ENCODE measurements around the gene STXBP5. TPM values are rescaled to one million over a fixed set of nuclear protein-coding genes. Genes with fewer than 3 reads are reported as not detected.

The STXBP5 gene
- total RNA-seq, 4 donors from 2014 or later, result 78.4 to 115 (median 90.7) TPM

DNA sequence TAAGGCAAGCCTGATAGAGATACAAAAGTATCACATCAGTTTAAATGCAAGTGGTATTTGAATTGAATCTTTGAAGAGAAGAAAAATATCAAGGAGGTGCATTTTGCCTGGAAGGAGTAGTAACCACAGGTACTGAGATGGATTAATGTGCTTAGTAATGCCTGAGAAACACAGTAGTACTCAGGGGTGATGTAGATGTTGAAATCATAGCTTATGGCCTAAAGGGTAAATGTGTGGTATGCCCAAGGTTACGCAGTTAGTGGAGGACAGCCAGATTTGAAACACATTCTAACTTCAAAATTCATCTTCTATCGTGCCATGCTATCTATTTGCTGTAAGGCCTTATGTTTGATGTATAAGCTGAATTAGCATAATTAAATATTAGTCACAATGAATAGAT lies 55.9 kb downstream of the STXBP5 start:
- no peak for DNase-seq
- no peaks in the 10 kb centered on the region for H3K36me3 ChIP-seq
- no peaks in the 10 kb centered on the region for H3K4me1 ChIP-seq
- no peak overlapping the region for H3K27ac ChIP-seq
- H3K27me3 ChIP-seq, result no peaks in the 10 kb centered on the region
- no peak for TF ChIP-seq POLR2A (IDR thresholded peaks at IDR 0.05)
- TF ChIP-seq, protein P1, sequence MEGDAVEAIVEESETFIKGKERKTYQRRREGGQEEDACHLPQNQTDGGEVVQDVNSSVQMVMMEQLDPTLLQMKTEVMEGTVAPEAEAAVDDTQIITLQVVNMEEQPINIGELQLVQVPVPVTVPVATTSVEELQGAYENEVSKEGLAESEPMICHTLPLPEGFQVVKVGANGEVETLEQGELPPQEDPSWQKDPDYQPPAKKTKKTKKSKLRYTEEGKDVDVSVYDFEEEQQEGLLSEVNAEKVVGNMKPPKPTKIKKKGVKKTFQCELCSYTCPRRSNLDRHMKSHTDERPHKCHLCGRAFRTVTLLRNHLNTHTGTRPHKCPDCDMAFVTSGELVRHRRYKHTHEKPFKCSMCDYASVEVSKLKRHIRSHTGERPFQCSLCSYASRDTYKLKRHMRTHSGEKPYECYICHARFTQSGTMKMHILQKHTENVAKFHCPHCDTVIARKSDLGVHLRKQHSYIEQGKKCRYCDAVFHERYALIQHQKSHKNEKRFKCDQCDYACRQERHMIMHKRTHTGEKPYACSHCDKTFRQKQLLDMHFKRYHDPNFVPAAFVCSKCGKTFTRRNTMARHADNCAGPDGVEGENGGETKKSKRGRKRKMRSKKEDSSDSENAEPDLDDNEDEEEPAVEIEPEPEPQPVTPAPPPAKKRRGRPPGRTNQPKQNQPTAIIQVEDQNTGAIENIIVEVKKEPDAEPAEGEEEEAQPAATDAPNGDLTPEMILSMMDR (IDR thresholded peaks at IDR 0.05), result no peak
- H3K4me3 ChIP-seq, result no peak overlapping the region
- H3K9me3 ChIP-seq, result no peaks in the 10 kb centered on the region

DNA sequence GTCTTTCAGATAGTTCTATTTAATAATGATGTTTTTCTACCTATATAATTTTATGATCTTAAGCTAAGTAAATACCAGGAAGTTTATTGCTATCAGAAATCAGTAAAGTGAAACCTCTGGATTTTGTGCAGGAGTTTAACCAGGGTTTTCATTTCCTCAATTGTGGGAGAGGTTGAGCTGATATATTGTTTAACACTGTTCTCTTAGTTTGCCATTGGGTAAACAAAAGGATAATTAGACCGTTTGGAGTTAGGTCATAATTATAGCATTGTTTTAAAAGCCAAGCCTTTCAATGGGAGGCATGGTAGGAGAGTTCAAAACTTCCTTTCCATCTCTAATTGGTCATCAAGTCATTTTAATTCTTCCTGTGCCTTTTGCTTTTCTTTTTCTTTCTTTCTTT lies 58.7 kb downstream of the STXBP5 start:
- H3K4me3 ChIP-seq, result no peak overlapping the region
- no peaks in the 10 kb centered on the region for H3K9me3 ChIP-seq
- no peaks in the 10 kb centered on the region for H3K27me3 ChIP-seq
- H3K4me1 ChIP-seq, result no peaks in the 10 kb centered on the region
- H3K27ac ChIP-seq, result no peak overlapping the region
- peaks cover 0 to 18% (median 0%) of the 10 kb centered on the region in 3 donors for H3K36me3 ChIP-seq
- no peak for DNase-seq
- TF ChIP-seq POLR2A (IDR thresholded peaks at IDR 0.05), result no peak
- TF ChIP-seq, protein P1 (IDR thresholded peaks at IDR 0.05), result no peak

DNA sequence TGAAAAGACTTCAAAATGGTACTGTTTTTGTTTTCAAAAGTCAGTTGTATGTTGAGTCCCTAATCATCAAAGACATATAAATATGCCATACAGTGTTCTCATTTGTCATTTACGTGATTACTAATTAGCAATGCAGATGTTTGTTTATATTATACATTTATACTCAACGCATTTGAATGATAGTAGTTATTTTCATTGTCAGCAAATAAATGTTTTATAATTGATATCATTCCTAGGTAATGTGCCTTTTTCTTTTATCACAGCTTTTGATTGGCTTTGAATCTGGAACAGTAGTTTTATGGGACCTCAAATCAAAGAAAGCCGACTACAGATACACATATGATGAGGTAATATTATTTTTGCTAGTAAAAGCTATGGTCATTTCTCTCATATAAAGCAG lies 62.6 kb downstream of the STXBP5 start:
- Histone ChIP-seq H3K36me3 (peaks cover 0 to 28% (median 0%) of the 10 kb centered on the region in 3 donors), H3K27ac (no peak overlapping the region), H3K27me3 (no peaks in the 10 kb centered on the region), H3K4me1 (no peaks in the 10 kb centered on the region), H3K4me3 (no peak overlapping the region), H3K9me3 (no peaks in the 10 kb centered on the region)
- no peak for DNase-seq
- no peak for TF ChIP-seq POLR2A (IDR thresholded peaks at IDR 0.05)

DNA sequence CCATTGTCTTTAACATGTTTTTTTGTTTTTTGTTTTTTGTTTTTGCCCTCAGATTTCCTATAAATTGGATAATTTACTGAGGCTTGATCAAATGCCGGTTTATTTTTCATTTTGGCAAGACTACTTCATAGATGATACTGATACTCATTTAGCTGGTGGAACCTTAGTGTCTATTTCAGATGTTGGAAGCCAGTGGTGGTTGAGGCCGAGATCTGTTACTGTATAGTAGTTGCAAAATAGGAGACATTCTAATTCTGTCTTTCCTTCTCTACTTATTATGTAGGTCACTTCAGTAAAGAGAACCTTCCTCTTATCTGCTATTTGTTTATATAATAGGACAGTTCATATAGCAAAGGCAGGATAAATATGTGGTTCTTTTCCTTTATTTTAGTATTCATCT lies 63.4 kb downstream of the STXBP5 start:
- peaks cover 0 to 28% (median 0%) of the 10 kb centered on the region in 3 donors for H3K36me3 ChIP-seq
- no peaks in the 10 kb centered on the region for H3K9me3 ChIP-seq
- no peaks in the 10 kb centered on the region for H3K27me3 ChIP-seq
- H3K4me1 ChIP-seq, result no peaks in the 10 kb centered on the region
- no peak for DNase-seq
- H3K27ac ChIP-seq, result no peak overlapping the region
- H3K4me3 ChIP-seq, result no peak overlapping the region
- no peak for TF ChIP-seq POLR2A (IDR thresholded peaks at IDR 0.05)
- TF ChIP-seq, protein P1 (IDR thresholded peaks at IDR 0.05), result no peak

DNA sequence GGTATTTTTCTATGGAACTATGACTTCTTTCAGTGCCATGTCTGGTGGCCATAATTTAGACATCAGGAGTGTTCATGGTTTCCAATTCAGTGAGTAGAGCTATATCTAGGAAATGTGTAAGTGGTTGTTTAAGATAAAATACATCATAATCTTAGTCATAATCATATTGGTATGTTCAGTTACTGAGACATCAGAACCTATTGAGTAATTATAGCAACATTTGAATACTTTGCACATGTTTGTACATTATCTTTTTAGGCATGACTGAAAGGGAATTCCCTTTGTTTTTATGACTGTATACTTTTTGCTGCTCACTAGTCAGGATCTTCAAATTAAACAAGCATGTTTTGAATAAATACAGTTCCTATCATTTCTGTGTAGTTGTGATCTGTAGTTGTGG lies 64.0 kb downstream of the STXBP5 start:
- no peak for TF ChIP-seq POLR2A (IDR thresholded peaks at IDR 0.05)
- TF ChIP-seq, protein P1 (IDR thresholded peaks at IDR 0.05), result no peak
- no peaks in the 10 kb centered on the region for H3K27me3 ChIP-seq
- H3K4me1 ChIP-seq, result no peaks in the 10 kb centered on the region
- no peaks in the 10 kb centered on the region for H3K9me3 ChIP-seq
- no peak for DNase-seq
- H3K4me3 ChIP-seq, result no peak overlapping the region
- H3K27ac ChIP-seq, result no peak overlapping the region
- H3K36me3 ChIP-seq, result peaks cover 0 to 30% (median 0%) of the 10 kb centered on the region in 3 donors

DNA sequence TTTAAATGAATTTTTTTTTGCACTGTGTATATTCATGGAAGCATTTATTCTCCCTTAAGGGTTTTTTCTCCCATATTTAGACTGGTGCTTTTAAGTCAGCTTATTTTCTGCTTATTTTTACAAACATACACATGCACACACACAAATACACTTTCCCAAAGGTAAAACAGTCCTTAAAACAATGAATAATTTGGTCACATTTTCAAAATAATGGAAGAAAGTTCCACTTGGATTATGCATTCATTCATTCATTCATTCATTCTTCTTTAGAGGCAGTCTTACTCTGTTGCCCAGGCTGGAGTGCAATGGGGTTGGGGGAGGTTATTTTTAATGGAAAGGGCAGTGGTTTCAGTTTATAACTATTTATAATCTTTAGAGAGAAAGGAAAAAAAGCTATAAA lies 69.8 kb downstream of the STXBP5 start:
- H3K27me3 ChIP-seq, result no peaks in the 10 kb centered on the region
- no peaks in the 10 kb centered on the region for H3K9me3 ChIP-seq
- H3K4me3 ChIP-seq, result no peak overlapping the region
- no peaks in the 10 kb centered on the region for H3K4me1 ChIP-seq
- TF ChIP-seq POLR2A (IDR thresholded peaks at IDR 0.05), result no peak
- TF ChIP-seq, protein P1 (IDR thresholded peaks at IDR 0.05), result no peak
- no peak for DNase-seq
- H3K27ac ChIP-seq, result no peak overlapping the region
- H3K36me3 ChIP-seq, result peaks cover 0 to 42% (median 0%) of the 10 kb centered on the region in 3 donors
